SH-SY5Y (cell line): ENCODE measurements around the gene STXBP4.

Source experiments
- GATA2 ChIP-seq: IDR thresholded peaks from 2 replicates; pipeline ENCODE4 v1.6.1; 2011; ENCODE audit warnings: mild to moderate bottlenecking, low read depth, low read length
- GATA3 ChIP-seq: IDR thresholded peaks from 2 replicates; pipeline ENCODE4 v1.6.1; 2011; ENCODE audit warnings: low read depth, mild to moderate bottlenecking, low read length, moderate library complexity

GRCh38 chr17:55062921-55063320 lies 94.4 kb downstream of the STXBP4 start:
- TF ChIP-seq GATA3 (no peak), GATA2 (no peak)
